Activated T-helper 2 cell treated with anti-CD3 and anti-CD28 coated beads, Interferon-gamma antibody, Interleukin-2, Interleukin-4, amounts not matched to agents 10 μg/mL and 5 μg/mL and 100 μg/mL, durations not matched to agents 14 hours and 24 hours and 36 hours (primary cell): ENCODE measurements around the gene ERVW-1. TPM values are rescaled to one million over a fixed set of nuclear protein-coding genes. Genes with fewer than 3 reads are reported as not detected.
"Not testable (repeated sequence)": the region's sequence is repeated elsewhere in the genome, so short reads cannot be mapped to it uniquely, and the experiment has no call there.

ENCODE experiments used
- DNase-seq: peaks from one replicate; pipeline ENCODE4 v3.0.0; 2021; ENCODE audit warnings: low spot score
- H3K27ac Mint-ChIP-seq: one replicate; pipeline ENCODE4 v1.8.0; 2021; ENCODE audit warnings: mixed read lengths
- H3K27me3 Mint-ChIP-seq: one replicate; pipeline ENCODE4 v1.8.0; 2021; ENCODE audit warnings: low read depth, mixed read lengths
- H3K36me3 Mint-ChIP-seq: one replicate; pipeline ENCODE4 v1.8.0; 2021; ENCODE audit warnings: low read depth, mixed read lengths
- H3K4me1 Mint-ChIP-seq: one replicate; pipeline ENCODE4 v1.8.0; 2021; ENCODE audit warnings: low read depth, mixed read lengths
- H3K4me3 Mint-ChIP-seq: one replicate; pipeline ENCODE4 v1.8.0; 2021; ENCODE audit warnings: low read depth, mild to moderate bottlenecking, moderate library complexity, mixed read lengths
- H3K9me3 Mint-ChIP-seq: one replicate; pipeline ENCODE4 v1.8.0; 2021; ENCODE audit warnings: mixed read lengths
- intact Hi-C: fragments of 100-400 bp; cut with micrococcal nuclease; formaldehyde crosslinking; loops from one replicate; pipeline ENCODE4 v1.15.1; 2023
- total RNA-seq: library from RNA; stranded (reverse); gene quantifications from 2 replicates; pipeline ENCODE4 v1.2.3, GENCODE V29; 2022

The ERVW-1 gene, protein sequence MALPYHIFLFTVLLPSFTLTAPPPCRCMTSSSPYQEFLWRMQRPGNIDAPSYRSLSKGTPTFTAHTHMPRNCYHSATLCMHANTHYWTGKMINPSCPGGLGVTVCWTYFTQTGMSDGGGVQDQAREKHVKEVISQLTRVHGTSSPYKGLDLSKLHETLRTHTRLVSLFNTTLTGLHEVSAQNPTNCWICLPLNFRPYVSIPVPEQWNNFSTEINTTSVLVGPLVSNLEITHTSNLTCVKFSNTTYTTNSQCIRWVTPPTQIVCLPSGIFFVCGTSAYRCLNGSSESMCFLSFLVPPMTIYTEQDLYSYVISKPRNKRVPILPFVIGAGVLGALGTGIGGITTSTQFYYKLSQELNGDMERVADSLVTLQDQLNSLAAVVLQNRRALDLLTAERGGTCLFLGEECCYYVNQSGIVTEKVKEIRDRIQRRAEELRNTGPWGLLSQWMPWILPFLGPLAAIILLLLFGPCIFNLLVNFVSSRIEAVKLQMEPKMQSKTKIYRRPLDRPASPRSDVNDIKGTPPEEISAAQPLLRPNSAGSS
- not detected in 2 replicates for total RNA-seq

GRCh38 chr7:92477681-92478080, at the start of gene ERVW-1:
ERVW-1 (minus strand) TSS chr7:92477946; CDS start chr7:92470381, 7,565 bp downstream.
- intact Hi-C loops, H3K27ac Mint-ChIP-seq, H3K4me1 Mint-ChIP-seq, DNase-seq, H3K9me3 Mint-ChIP-seq, H3K4me3 Mint-ChIP-seq, H3K27me3 Mint-ChIP-seq, H3K36me3 Mint-ChIP-seq: not testable (repeated sequence)

GRCh38 chr7:92523110-92523509, 45.4 kb upstream of the ERVW-1 start:
- H3K4me1 Mint-ChIP-seq, result peaks cover 12% of the 10 kb centered on the region
- H3K9me3 Mint-ChIP-seq, result no peaks in the 10 kb centered on the region
- no peak overlapping the region for H3K27ac Mint-ChIP-seq
- H3K27me3 Mint-ChIP-seq, result no peaks in the 10 kb centered on the region
- intact Hi-C loops, result loop anchor here (10.0 kb wide), 1 partner anchor 578 kb away; the partner anchor contains the start of gene AKAP9
- no peak overlapping the region for H3K4me3 Mint-ChIP-seq
- DNase-seq, result no peak
- peaks cover 2% of the 10 kb centered on the region for H3K36me3 Mint-ChIP-seq

- Mint-ChIP-seq H3K9me3 (no peaks in the 10 kb centered on the region), H3K27me3 (no peaks in the 10 kb centered on the region), H3K4me1 (no peaks in the 10 kb centered on the region), H3K4me3 (no peak overlapping the region), H3K27ac (no peak overlapping the region), H3K36me3 (peaks cover 11% of the 10 kb centered on the region)
- intact Hi-C loops, result loop anchor here (10.0 kb wide), 1 partner anchor 575 kb away; the partner anchor contains the start of gene AKAP9
- no peak for DNase-seq
Observed at GRCh38 chr7:92520024-92520423, 42.3 kb upstream of the ERVW-1 start.

DNA sequence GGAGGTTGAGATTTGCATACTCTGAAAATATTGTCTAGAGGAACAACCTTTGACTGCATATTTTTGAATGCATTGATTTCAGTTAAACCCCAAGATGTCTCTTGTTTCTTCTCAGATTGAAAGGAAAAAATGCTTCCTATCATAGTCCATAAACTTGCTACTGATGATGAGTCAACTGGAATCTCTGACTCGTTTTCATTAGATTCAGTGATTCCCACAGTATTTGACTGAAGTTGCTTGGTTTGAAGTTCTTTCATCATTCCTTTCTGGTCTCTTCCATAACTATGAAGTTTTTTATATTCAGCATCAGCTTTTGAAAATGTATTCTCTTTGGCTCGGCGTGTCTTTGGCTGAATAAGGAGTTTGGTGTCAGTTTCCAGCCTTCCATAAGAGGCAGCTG, 39.9 kb upstream of the ERVW-1 start:
- intact Hi-C loops, result no loop called here
- Mint-ChIP-seq H3K4me3 (no peak overlapping the region), H3K27ac (no peak overlapping the region), H3K36me3 (peaks cover 14% of the 10 kb centered on the region), H3K4me1 (no peaks in the 10 kb centered on the region), H3K9me3 (no peaks in the 10 kb centered on the region), H3K27me3 (no peaks in the 10 kb centered on the region)
- no peak for DNase-seq

DNA sequence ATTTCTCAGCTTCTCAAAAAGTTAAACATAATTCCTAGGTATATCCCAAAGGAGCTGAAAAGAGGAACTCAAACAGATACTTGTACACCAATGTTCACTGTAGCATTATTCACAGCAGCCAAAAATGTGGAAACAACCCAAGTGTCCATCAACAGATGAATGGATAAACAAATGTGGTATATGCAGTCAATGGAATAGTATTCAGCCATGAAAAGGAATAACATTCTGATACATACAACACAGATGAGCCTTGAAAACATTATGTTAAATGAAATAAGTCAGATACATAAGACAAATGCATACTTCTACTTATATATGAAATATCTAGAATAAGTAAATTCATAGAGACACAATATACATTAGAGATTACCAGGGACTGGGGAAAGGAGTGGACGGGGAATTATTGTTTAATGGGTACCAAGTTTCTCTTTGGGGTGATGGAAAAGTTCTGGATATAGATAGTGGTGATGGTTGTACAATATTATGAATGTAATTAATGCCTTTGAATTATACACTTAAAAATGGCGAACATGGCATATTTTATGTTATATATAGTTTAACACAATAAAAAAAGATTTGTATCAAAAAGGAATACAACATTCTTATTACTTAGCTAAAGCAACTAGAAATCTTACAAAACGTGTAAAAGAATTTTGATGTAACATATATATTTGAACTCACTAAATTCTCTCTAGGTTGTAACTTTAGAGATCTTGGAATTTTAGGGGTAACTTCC, 35.6 kb upstream of the ERVW-1 start:
- Mint-ChIP-seq H3K4me1 (no peaks in the 10 kb centered on the region), H3K27ac (no peak overlapping the region), H3K4me3 (no peak overlapping the region), H3K27me3 (no peaks in the 10 kb centered on the region), H3K9me3 (no peaks in the 10 kb centered on the region), H3K36me3 (peaks cover 15% of the 10 kb centered on the region)
- no peak for DNase-seq
- intact Hi-C loops, result no loop called here

DNA sequence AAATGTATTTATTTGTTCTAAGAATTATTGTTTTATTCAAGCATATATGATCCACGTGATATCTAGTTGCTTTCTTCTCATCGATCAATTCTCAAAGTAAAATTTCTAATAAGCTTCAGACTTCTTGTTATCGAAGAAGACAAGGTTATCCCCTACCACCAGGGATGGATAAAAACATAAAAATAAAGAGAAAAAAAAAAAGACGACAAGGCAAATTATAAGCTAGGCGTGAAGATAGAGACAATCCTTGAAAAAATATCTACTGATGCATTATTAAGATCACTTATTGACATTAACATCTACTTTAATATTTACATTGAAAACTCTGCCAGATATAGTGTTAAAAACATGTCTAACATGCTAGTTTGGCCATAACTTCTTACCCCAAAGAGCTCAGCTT, 31.2 kb upstream of the ERVW-1 start:
- DNase-seq, result no peak
- Mint-ChIP-seq H3K36me3 (peaks cover 6% of the 10 kb centered on the region), H3K9me3 (no peaks in the 10 kb centered on the region), H3K4me1 (peaks cover 2% of the 10 kb centered on the region), H3K4me3 (no peak overlapping the region), H3K27me3 (no peaks in the 10 kb centered on the region), H3K27ac (no peak overlapping the region)
- intact Hi-C loops, result no loop called here

GRCh38 chr7:92506363-92506762, 28.6 kb upstream of the ERVW-1 start:
- intact Hi-C loops, result no loop called here
- no peak overlapping the region for H3K27ac Mint-ChIP-seq
- H3K4me3 Mint-ChIP-seq, result no peak overlapping the region
- peaks cover 7% of the 10 kb centered on the region for H3K4me1 Mint-ChIP-seq
- H3K9me3 Mint-ChIP-seq, result no peaks in the 10 kb centered on the region
- H3K27me3 Mint-ChIP-seq, result no peaks in the 10 kb centered on the region
- H3K36me3 Mint-ChIP-seq, result peaks cover 3% of the 10 kb centered on the region
- DNase-seq, result no peak

DNA sequence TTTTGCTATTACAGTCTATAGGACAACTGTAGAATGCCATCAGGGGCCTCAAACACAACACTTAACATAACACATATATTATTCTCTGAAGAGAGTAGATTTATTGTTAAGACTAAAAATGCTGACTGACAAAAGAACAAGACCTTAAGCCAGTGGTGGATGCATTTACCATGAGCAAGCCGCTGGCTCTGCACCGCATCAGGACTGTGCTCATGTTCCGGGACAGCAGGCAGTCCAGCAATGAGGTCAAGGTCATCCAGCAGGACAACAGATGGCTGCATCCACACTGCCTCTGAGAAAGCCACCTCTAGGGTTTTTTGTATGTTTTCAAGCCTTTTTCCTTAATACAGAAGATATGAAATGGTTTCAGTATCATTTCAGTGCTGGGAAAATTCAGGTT, 26.8 kb upstream of the ERVW-1 start:
- no peak overlapping the region for H3K27ac Mint-ChIP-seq
- peaks cover 13% of the 10 kb centered on the region for H3K36me3 Mint-ChIP-seq
- no peak for DNase-seq
- intact Hi-C loops, result no loop called here
- H3K4me3 Mint-ChIP-seq, result no peak overlapping the region
- H3K9me3 Mint-ChIP-seq, result no peaks in the 10 kb centered on the region
- no peaks in the 10 kb centered on the region for H3K27me3 Mint-ChIP-seq
- peaks cover 7% of the 10 kb centered on the region for H3K4me1 Mint-ChIP-seq

DNA sequence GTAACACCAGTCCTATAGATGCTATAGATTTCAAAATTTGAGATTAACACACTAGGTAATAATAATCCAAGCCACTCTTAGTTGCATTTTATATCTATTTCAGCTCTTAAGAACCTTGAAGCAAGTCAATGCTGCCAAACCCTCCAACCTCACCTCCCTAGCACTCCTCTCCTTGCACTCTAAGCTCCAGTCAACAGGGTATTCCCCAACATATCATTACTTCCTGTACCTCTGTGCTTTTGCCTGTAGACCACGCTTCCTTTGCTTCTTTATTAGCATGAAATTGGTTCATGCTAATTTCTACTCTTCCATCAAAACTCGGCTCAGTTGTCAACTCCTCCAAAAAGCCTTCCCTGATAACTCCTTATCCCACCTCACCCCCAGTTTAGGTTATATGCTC, 26.0 kb upstream of the ERVW-1 start:
- intact Hi-C loops, result loop anchor here (2.0 kb wide), 1 partner anchor 37 kb away; no protein-coding TSS in a partner anchor
- peaks cover 13% of the 10 kb centered on the region for H3K36me3 Mint-ChIP-seq

GRCh38 chr7:92498557-92498956, 20.8 kb upstream of the ERVW-1 start:
- Mint-ChIP-seq H3K4me1 (peaks cover 8% of the 10 kb centered on the region), H3K4me3 (no peak overlapping the region), H3K27me3 (no peaks in the 10 kb centered on the region), H3K36me3 (peaks cover 27% of the 10 kb centered on the region), H3K9me3 (no peaks in the 10 kb centered on the region), H3K27ac (no peak overlapping the region)
- intact Hi-C loops, result no loop called here
- no peak for DNase-seq

More for the DNA sequence above, 26.0 kb upstream of the ERVW-1 start:
- no peak for DNase-seq
- H3K4me3 Mint-ChIP-seq, result no peak overlapping the region
- no peaks in the 10 kb centered on the region for H3K27me3 Mint-ChIP-seq
- no peaks in the 10 kb centered on the region for H3K9me3 Mint-ChIP-seq
- H3K4me1 Mint-ChIP-seq, result peaks cover 10% of the 10 kb centered on the region
- no peak overlapping the region for H3K27ac Mint-ChIP-seq

DNA sequence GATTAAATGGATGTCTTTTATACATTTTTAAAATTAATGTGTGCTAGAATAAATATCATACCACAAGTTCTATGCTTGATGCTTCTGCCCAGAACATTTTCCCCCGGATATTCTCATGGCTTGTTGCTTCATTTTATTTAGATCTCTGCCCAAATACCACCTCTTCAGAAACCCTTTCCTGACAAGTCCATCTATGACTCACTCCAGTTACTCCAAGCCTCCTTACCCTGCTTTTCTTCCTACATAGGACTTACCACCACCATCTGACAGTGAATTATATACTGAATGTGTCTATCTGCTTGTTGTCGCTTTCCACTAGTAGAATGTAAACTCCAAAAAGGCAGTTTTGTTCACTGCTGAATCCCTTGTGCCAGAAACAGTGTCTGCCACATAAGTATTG, 19.1 kb upstream of the ERVW-1 start:
- no peak overlapping the region for H3K4me3 Mint-ChIP-seq
- H3K4me1 Mint-ChIP-seq, result peaks cover 6% of the 10 kb centered on the region
- H3K27ac Mint-ChIP-seq, result no peak overlapping the region
- no peak for DNase-seq
- intact Hi-C loops, result no loop called here
- H3K27me3 Mint-ChIP-seq, result no peaks in the 10 kb centered on the region
- H3K9me3 Mint-ChIP-seq, result no peaks in the 10 kb centered on the region
- H3K36me3 Mint-ChIP-seq, result peaks cover 32% of the 10 kb centered on the region

DNA sequence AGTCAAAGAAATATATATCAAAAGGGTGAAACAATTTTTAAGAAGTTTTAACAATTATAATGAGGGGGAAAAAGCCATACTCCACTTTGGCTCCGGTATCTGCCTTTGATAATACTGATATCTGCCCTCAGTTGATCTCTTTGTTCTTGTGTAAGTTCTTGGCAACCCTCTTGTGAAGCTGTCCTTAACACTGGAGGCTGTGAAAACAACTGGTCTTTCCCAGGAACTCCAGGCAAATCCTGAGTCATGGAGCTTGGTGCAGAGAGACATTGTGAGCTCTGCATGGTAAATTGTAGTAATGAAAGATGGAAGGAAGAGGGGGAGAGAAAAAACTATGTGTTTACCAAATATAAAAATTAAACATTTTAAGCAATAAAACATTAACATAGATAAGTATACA, 11.9 kb upstream of the ERVW-1 start:
- H3K27me3 Mint-ChIP-seq, result no peaks in the 10 kb centered on the region
- no peak overlapping the region for H3K27ac Mint-ChIP-seq
- no peaks in the 10 kb centered on the region for H3K4me1 Mint-ChIP-seq
- peaks cover 36% of the 10 kb centered on the region for H3K36me3 Mint-ChIP-seq
- DNase-seq, result no peak
- H3K4me3 Mint-ChIP-seq, result no peak overlapping the region
- no peaks in the 10 kb centered on the region for H3K9me3 Mint-ChIP-seq
- intact Hi-C loops, result no loop called here

- no peaks in the 10 kb centered on the region for H3K27me3 Mint-ChIP-seq
- peaks cover 29% of the 10 kb centered on the region for H3K36me3 Mint-ChIP-seq
- H3K4me3 Mint-ChIP-seq, result no peak overlapping the region
- intact Hi-C loops, result no loop called here
- DNase-seq, result no peak
- H3K4me1 Mint-ChIP-seq, result no peaks in the 10 kb centered on the region
- H3K9me3 Mint-ChIP-seq, result no peaks in the 10 kb centered on the region
- no peak overlapping the region for H3K27ac Mint-ChIP-seq
Observed at GRCh38 chr7:92487804-92488203, 10.1 kb upstream of the ERVW-1 start.
